GM12873 (cell line): ENCODE measurements around the gene PCNX3.

ENCODE experiments used
- CTCF ChIP-seq: IDR thresholded peaks from 2 replicates; pipeline ENCODE4 v1.5.1; 2012; ENCODE audit warnings: low read depth, mild to moderate bottlenecking, moderate library complexity, low read length, control low read depth; ENCODE audit not compliant: insufficient read depth; ENCODE audit errors: missing control alignments

Gene PCNX3

GRCh38 chr11:65573391-65574079 is 42.0 kb upstream of the PCNX3 start:
- no peak for TF ChIP-seq CTCF

GRCh38 chr11:65574109-65574810 is 41.3 kb upstream of the PCNX3 start:
- TF ChIP-seq CTCF, result peak; percentile 73

- TF ChIP-seq CTCF, result no peak
Observed at GRCh38 chr11:65574811-65575567, 40.6 kb upstream of the PCNX3 start.

GRCh38 chr11:65575568-65576231 is 39.9 kb upstream of the PCNX3 start, which contains the start of gene EHBP1L1:
Gene EHBP1L1, plus strand, starts transcription at chr11:65576053. Its CDS starts 250 bp downstream, at chr11:65576303.
- TF ChIP-seq CTCF, result no peak

GRCh38 chr11:65576232-65576866 is 39.2 kb upstream of the PCNX3 start:
- TF ChIP-seq CTCF, result no peak

- no peak for TF ChIP-seq CTCF
Observed at GRCh38 chr11:65576867-65577755, 38.5 kb upstream of the PCNX3 start.
